K562 (cell line): ENCODE measurements around the gene GALNT9. TPM values are rescaled to one million over a fixed set of nuclear protein-coding genes. Genes with fewer than 3 reads are reported as not detected.

Experiments
- ARID2 ChIP-seq: fragments of 450-650 bp; IDR thresholded peaks from 2 replicates; pipeline ENCODE4 v1.6.1; 2017; ENCODE audit warnings: antibody characterized with exemption, mild to moderate bottlenecking
- BRCA1 ChIP-seq, 2 experiments: fragments of 450-650 bp in 1 of 2; sonication (generic) in 1 of 2; formaldehyde crosslinking in 1 of 2; IDR thresholded peaks; 2 replicates each; pipeline versions ENCODE4 v1.5.0 to v1.6.1; 2017 to 2020; ENCODE audit warnings: mild to moderate bottlenecking in 1 of 2, missing genetic modification reagents in 1 of 2
- CEBPG ChIP-seq, 3 experiments: fragments of 200-800 bp in 1 of 3; sonication (Bioruptor generic) in 1 of 3; sonication (generic) in 1 of 3; formaldehyde crosslinking in 1 of 3; IDR thresholded peaks in 2 of 3; conservative IDR thresholded peaks in 1 of 3; 2 replicates each; pipeline versions ENCODE4 v1.6.1 to v1.8.0; 2016 to 2022; ENCODE audit warnings: missing compliant biosample characterization in 2 of 3, missing genetic modification characterization in 2 of 3, mild to moderate bottlenecking in 1 of 3, missing genetic modification reagents in 1 of 3
- ETS2 ChIP-seq: IDR thresholded peaks from 2 replicates; pipeline ENCODE4 v1.6.1; 2016; ENCODE audit warnings: borderline replicate concordance, missing genetic modification characterization, mild to moderate bottlenecking, moderate library complexity, missing compliant biosample characterization; ENCODE audit not compliant: poor library complexity, severe bottlenecking
- FIP1L1 ChIP-seq: fragments of 200-400 bp; formaldehyde crosslinking; IDR thresholded peaks from 2 replicates; pipeline ENCODE4 v1.6.1; 2018; ENCODE audit warnings: mild to moderate bottlenecking, low read depth, low read length; ENCODE audit not compliant: poor library complexity, severe bottlenecking
- JUND ChIP-seq, 2 experiments: IDR thresholded peaks; 2 replicates in 1 of 2; 3 replicates in 1 of 2; pipeline ENCODE4 v1.6.1; 2011; ENCODE audit warnings: borderline replicate concordance in 2 of 2, low read depth in 2 of 2, low read length in 2 of 2, improper control_type of control experiment in 1 of 2, missing biosample characterization in 1 of 2, missing genetic modification characterization in 1 of 2, missing genetic modification reagents in 1 of 2
- MTA3 ChIP-seq: fragments of 450-650 bp; formaldehyde crosslinking; IDR thresholded peaks from 2 replicates; pipeline ENCODE4 v1.6.1; 2017; ENCODE audit warnings: mild to moderate bottlenecking, borderline replicate concordance
- PYGO2 ChIP-seq: fragments of 450-650 bp; IDR thresholded peaks from 2 replicates; pipeline ENCODE4 v1.6.1; 2016; ENCODE audit warnings: mild to moderate bottlenecking, missing genetic modification characterization, moderate library complexity, missing compliant biosample characterization
- ZFP1 ChIP-seq: fragments of 450-650 bp; formaldehyde crosslinking; IDR thresholded peaks from 2 replicates; pipeline ENCODE4 v1.4.0; 2020; ENCODE audit warnings: mild to moderate bottlenecking, mixed read lengths
- ZHX1 ChIP-seq: fragments of 150-350 bp; conservative IDR thresholded peaks from 2 replicates; pipeline ENCODE4 v1.6.1; 2014; ENCODE audit warnings: low read length
- ZNF165 ChIP-seq: fragments of 250-450 bp; sonication (Bioruptor Pico); IDR thresholded peaks from 2 replicates; pipeline ENCODE4 v1.4.0; 2020; ENCODE audit warnings: borderline replicate concordance
- polyA plus RNA-seq, 8 experiments: library from polyadenylated mRNA; depleted of rRNA in 4 of 8; stranded (reverse) in 5 of 8; unstranded in 3 of 8; fragments of >200 nt; fragmentation: Nextera tagmentation in 2 of 8; fragmentation: Illumina TruSeq in 1 of 8; extraction: Ambion mirVana in 2 of 8; extraction: Trizol in 1 of 8; gene quantifications; 2 replicates each; pipeline versions ENCODE4 v1.2.1 to v1.2.3, GENCODE V29; 2011 to 2014; ENCODE audit warnings: inconsistent platforms in 1 of 8, missing spikeins in 1 of 8
- total RNA-seq, 7 experiments: library from RNA; depleted of rRNA in 6 of 7; stranded (reverse); fragments of >200 nt in 6 of 7; fragmentation: Illumina TruSeq in 2 of 7; extraction: Trizol in 2 of 7; gene quantifications; 2 replicates each; pipeline versions ENCODE4 v1.2.1 to v1.2.3, GENCODE V29; 2011 to 2021; ENCODE audit warnings: low replicate concordance in 1 of 7

The GALNT9 gene
- total and polyA plus RNA-seq, 9 of the 15 experiments (the other 6 are each of a cell fraction or from before 2014, with no cell fraction given) = not detected

GRCh38 chr12:132294121-132295034, 35.0 kb downstream of the GALNT9 start (continued):
- TF ChIP-seq ZNF165 (CRISPR knock-in tag) (no peak), ZHX1 (no peak), PYGO2 (tag) (no peak), MTA3 (no peak), ARID2 (no peak), FIP1L1 (no peak), BRCA1 (IDR thresholded peaks at IDR 0.05) (no peak), BRCA1 (CRISPR knock-in tag; IDR thresholded peaks at IDR 0.05) (no peak), ETS2 (tag) (no peak), CEBPG (CRISPR knock-in tag; IDR thresholded peaks at IDR 0.05) (no peak), CEBPG (tag; conservative IDR thresholded peaks at IDR 0.05 in 1 of 2, IDR thresholded peaks at IDR 0.05 in 1 of 2) (no peak), ZFP1 (CRISPR knock-in tag) (no peak), JUND (IDR thresholded peaks at IDR 0.05; ENCODE audit: borderline replicate concordance, low read depth, low read length) (no peak), JUND (tag; IDR thresholded peaks at IDR 0.05; ENCODE audit: borderline replicate concordance, low read depth, low read length) (no peak)
